Skeletal muscle cell (primary cell): ENCODE measurements around the gene CAV1.
"Not testable (repeated sequence)": the region's sequence is repeated elsewhere in the genome, so short reads cannot be mapped to it uniquely, and the experiment has no call there.

ENCODE experiments used
- DNase-seq: peaks from one replicate; pipeline ENCODE4 v3.0.0-alpha.2; 2010; ENCODE audit warnings: low read depth
- H3K4me3 ChIP-seq: 2 replicates; pipeline ENCODE4 v1.5.1; 2011; ENCODE audit warnings: low read depth, mild to moderate bottlenecking, control low read depth, low read length, moderate library complexity

Gene CAV1

DNA sequence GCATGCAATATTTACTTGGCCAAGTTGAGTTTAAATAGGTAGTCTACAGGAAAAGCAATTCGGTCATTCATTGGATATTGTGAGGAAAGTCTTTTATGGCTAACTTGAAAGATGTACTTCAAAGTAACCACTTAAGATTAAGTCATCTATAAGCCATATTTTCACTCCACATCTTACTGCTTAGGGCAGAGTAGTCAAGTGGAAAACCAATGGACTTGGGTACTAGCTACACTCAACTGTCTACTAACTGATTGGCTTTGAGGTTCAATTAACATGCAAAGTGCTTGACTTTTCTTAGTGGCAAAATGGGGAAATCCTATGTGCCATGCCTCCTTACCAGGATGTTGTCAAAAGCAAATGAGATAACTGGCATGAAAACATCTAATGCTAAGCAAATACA, 51.0 kb downstream of the CAV1 start:
- no peak overlapping the region for H3K4me3 ChIP-seq
- DNase-seq = no peak

DNA sequence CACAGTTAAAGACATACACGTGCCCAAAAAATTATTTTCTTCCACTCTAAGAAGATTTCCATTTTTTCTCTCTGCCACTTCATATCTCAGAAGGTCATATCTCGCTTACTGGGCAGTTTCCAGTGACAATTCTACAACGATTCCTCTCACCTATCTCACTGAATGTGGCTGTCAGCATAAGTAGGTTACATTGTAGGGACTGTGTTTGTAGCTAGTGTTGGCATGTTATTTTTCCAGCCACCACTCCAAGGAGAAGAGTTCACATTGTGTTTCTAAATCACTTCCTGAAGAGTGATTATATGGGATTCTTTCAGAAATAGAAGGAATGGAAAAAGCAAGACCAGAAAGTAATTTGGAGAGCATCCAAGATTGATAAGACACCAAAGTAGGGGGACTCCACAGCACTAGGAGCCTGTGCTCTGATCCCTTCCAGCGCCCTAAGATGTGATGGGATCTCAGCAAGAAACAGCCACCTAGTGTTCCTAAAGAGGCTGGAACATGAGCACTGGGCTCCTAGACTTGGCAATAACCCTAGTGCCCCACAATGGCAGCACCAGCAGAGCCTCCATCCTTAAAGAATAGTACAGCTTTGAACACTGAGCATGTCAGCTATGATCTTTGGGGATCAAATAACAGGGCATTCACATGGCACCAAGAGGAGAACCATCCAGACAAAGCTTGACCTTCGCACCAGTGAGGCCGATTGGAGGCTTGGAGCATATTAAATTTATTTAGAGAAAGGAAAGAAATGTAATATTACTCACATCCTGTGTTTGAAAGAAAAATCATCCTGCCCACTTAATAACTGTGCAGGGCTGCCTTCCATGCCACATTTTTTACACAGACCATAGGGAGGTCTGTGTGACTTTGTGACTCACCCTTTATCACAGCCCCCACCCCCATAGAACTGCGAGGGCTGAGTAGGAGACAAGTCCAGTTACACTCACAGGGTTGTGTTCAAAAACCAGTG, 51.8 kb downstream of the CAV1 start:
- peak; percentile 89 for DNase-seq
- H3K4me3 ChIP-seq = no peak overlapping the region

DNA sequence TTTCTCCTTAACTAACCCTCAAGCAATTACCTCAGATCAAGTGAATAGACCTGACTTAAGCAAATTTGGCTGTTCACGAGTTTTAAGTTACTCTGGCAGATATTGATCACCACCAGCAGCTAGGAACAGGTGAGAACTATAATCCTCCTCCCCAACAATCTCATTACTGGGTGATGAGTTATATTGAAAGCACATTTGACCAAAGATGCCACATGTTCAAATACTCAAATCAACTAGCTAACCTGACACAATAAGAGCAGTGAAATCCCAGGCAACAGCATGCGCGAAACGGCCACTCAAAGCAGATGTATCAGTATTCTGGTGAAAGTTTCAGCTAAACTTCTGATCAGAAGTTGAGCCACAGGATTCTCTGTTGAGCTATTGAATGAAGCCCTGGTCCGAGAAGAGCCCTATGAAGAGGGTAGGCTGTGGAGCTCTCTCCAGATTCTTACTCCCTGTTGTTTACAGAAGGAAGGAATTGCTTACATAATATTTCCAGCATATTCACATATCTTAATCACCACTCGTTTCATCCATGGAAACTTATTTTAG, 52.6 kb downstream of the CAV1 start:
- no peak for DNase-seq
- no peak overlapping the region for H3K4me3 ChIP-seq

DNA sequence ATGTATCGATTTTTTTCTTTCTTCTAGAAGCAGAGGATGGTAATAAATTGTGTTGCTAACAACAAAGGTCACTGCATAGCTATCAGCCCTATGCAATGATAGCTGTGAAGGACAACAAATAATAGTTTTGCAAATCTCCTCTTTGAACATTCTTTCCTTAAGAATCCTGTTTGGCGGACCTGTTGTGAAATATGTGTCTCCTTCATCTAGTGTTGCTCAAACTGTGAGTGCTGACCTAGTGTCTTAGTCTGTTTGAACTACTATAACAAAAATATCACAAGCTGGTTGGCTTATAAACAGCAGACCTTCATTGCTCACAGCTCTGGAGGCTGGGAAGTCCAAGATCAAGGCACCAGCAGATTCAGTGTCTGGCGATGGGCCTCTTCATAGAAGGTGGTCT, 53.7 kb downstream of the CAV1 start:
- no peak for DNase-seq

DNA sequence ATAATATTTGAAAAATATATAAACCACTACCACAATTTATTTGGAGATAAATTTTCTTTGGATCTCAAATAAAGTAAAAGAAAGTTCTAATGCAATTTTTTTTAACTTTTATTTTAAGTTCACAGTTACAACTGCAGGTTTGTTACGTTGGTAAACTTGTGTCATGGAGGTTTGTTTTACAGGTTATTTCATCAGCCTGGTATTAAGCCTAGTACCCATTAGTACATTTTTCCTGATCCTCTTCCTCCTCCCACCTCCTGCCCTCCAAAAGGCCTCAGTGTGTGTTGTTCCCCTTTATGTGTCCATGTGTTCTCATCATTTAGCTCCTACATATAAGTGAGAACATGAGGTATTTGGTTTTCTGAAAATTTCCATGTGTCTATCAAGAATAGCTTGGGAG, 54.5 kb downstream of the CAV1 start:
- DNase-seq = no peak
- H3K4me3 ChIP-seq = no peak overlapping the region

More for the DNA sequence above, 53.7 kb downstream of the CAV1 start:
- no peak overlapping the region for H3K4me3 ChIP-seq

DNA sequence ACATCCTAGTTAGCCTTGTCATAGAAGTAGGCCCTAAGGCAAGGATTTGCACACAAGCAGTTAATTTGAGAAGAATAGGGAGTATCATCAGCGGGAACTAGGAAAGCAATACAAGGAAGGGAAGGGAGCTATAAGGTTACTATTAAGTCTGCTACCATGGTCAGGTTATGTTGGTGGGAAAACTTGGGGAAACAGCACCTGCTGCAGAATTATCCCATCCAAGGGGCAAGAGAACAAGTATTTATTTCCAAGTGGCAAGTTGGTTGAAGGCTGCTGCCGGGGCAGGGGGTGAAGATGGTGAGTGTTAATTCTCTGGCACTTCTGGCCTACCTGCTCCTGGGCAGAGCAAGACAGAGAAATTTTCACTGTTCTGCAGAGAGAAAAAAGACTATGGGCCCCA, 55.0 kb downstream of the CAV1 start:
- no peak overlapping the region for H3K4me3 ChIP-seq
- no peak for DNase-seq

DNA sequence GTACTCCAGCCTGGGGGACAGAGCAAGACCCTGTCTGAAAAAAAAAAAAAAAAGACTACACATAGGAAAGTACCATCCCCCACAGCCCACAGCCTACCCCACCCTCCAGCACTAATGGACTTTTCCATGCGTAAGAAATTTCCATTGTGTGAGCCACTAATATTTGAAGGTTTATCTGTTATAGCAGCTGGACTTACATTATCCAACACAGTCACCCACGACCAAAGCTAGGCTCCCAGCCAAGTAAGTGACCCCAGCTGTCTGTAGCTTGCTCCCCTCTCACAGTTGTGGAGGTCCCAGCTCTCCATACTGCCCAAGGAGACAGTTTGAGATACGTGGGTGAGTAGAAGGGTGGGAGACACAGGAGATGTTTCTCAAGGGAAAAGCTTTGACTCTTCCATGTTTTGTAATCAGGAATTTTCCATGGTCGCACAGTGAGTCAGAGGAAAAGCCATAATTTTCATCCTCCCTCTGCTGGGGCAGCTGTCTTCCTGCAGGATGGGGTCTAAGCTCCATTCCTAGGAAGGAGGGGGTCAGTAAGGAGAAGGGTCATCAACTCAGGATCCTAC, 57.4 kb downstream of the CAV1 start:
- no peak overlapping the region for H3K4me3 ChIP-seq
- DNase-seq = peak; percentile 55

DNA sequence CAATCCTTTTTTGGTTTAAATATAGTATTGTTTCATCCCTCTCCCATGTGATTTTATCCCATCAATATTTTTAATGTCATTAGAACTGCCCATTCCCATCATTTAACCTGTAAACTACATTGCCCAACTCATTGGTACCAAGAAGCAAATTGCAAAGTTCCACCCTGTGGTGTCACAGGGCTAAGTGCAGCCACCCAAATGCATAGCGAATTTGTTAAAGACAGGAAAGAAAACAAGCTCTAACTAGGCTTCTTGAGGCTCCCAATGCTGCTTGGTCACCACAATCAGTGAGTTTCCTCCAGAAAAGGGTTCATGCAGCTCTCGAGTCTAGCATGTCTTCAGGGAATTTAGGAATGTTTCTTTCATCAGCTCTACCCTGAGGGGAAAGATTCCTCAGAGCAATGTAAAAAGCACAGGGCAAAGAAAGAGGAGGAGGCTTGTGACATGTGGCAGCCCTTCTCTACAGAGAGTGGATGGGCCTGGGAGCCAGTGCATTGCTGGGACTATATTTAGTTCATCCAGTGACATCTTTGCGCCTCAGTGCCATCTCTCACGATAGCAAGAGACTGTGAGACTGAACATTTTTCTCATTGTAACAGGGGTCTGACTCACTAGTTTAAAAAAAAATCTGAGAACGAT, 58.1 kb downstream of the CAV1 start:
- no peak overlapping the region for H3K4me3 ChIP-seq
- peak; percentile 72 for DNase-seq

DNA sequence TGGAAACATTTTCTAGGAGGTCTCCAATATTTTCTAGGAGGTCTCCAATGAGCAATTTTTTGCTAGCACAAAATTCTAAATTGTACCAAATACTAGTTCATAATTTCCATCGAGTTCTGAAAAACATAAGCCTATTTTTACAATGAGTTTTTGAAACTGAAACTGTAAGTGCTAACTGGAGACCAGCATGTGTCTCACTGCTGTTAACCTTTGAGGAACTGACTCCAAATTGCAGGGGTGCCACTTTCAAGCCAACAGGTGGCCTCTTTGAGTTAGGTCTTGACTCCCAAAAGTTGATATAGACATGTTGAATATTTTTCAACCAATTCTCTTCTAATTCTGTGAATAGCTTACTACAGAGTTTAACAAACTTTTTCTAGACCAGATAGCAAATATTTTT, 58.8 kb downstream of the CAV1 start:
- H3K4me3 ChIP-seq = no peak overlapping the region
- DNase-seq = no peak

DNA sequence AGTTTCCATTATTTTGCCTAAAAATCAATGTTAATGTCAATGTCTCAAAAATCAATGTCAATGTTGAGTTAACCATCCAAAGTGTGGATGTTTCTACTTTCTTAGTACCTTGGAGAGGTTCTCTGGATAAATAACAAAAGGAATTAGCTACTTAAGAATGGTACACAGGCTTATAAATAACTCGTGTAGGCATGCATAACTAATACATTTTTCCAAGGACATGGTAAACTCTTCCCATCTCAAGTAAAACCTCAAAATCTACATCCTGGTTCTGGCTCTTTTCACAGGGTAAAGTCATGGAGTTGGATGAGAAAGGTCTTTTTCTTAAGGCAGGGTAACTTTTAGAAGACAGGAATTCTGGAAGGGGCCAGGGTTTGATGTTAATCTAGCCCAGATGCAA, 59.9 kb downstream of the CAV1 start:
- H3K4me3 ChIP-seq = no peak overlapping the region
- DNase-seq = no peak

DNA sequence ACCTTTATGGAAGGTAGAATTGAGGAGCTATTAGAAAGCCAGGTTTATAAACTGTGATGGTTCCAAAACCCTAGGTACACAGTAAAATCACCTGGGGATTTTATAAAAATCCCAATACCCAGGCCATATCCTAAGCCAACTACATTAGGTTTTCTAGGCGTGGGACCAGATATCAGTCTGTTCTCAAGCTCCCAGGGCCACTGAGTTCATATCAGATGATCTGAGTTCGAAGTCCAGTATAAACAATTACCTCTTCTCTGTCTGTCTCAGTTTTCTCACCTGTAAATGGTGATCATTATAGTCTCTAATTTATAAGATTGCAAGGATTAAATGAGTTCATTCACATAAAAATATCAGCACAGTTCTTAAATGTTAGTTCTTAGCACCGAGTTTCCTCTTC, 60.6 kb downstream of the CAV1 start:
- no peak overlapping the region for H3K4me3 ChIP-seq
- no peak for DNase-seq

DNA sequence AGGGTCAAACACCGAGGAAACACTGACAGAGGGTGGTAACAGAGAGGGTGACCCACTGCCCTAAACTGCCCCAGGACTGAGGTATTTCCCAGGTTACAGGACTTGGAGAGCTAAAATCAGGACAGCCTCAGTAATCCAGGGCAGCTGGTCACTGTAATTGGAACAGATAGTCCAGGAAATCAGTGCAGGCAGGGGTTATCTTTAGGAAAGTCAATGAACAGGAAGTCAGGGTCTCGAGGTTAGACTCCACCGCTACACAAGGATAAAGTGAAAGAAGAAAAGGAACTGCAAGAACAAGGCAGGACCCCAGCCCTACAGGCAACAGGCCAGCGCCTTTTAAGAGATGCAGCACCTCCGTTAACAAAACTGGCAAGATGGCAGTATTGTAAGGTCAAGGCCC, 61.1 kb downstream of the CAV1 start:
- DNase-seq = no peak
- H3K4me3 ChIP-seq = no peak overlapping the region

DNA sequence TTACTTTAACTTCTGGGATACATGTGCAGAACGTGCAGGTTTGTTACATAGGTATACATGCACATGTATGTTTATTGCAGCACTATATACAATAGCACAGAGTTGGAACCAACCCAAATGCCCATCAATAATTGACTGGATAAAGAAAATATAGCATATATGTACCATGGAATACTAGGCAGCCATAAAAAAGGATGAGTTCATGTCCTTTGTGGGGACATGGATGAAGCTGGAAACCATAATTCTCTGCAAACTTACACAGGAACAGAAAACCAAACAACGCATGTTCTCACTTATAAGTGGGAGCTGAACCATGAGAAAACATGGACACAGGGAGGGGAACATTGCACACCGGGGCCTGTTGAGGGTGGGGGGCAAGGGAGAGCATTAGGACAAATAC, 62.4 kb downstream of the CAV1 start:
- DNase-seq, H3K4me3 ChIP-seq: not testable (repeated sequence)

DNA sequence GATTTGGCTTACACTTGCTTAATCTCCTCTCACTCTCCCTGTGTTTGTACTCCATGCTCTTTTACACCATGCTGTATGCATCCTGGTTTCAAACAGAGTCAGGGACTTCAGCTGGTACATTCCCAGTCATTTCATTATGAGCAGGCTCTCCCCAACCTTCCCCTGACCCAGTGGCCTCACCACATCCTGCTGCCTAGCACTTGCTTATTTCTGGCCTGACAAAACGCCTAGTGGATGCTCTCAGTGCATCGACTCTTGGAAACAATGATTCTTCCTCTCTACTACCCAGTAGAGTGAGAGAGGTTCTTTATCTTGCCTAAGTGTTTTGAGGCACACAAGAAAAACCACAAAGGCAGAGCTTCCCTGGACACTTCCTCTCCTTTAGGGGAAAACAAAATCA, 63.4 kb downstream of the CAV1 start:
- H3K4me3 ChIP-seq = no peak overlapping the region
- DNase-seq = peak; percentile 64

DNA sequence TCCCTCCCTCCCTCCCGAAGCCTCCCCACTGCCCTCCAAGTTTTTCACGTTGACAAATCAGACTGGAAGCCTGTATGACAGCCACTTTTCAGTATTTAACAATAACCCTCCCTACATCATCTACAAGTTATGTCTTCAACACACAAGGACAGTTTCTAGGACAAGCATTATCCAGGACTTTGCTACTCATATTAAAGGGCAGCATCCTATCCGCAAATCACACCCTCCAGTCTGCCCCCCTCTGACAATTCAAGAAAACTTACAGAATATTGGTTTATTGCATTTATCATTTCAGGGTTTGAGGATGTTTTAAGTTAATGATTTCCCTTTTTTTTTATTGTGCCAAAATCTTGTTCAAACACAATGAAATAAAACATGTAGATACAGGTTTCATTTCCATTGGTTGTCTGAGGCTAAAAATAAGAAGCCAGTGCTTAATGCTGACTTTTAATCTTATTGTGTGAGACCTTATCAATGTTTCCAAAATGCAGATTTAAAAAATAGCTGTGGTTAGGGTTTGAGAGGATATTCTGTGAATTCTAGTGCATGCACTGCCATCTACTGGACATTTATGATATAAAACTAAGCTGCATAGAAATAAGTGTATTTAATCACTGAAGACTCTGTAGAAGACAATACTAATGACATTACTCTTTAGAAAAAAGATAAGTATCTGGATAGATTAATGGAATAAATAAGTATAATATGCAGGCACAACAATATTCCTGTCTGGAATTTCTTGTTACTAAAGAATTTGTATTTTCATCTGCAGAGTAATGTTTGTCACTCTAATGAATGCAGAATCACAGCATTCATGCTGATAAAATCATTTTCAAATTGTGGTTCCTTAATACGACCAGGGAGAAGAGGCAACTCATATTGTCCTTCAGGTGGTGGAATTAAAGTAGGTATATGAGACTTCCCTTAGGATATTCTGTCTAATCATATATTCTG, 64.1 kb downstream of the CAV1 start:
- no peak for DNase-seq
- H3K4me3 ChIP-seq = no peak overlapping the region

DNA sequence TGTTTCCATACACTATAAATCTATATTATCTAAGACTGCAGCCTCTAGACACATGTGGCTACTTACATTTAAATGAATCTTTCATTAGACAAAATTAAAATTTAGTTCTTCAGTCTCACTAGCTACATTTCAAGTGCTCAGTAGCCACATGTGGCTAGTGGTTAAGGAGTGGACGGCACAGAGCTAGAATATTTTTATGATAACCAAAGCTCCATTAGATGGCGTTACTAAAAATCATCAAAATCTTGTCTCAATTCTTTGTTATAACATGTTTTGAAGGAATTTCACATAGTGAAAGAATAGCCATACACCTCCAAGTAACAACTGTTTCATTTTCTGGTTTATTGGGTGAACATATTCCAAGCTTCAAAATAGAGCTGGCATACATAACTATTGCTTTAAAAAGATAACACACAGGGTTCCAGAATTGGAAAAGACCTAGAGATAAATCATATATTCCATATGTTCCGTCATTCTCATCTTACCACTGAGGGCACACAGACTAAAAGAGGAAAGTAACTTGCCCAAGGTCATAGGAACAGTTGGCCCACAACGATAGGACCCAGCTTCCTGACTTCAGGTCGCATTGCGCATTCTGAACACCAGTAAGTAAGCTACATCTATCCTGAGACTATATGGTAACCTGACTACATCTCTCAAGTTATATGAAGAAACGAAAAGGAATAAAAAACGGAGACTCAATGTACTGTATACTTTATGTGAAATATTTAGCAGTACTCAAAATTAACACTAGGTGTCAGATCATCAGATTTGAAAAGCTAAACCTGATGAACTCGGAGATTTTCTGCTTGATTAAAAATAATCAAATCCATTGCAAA, 66.6 kb downstream of the CAV1 start:
- H3K4me3 ChIP-seq = no peak overlapping the region
- DNase-seq = no peak

DNA sequence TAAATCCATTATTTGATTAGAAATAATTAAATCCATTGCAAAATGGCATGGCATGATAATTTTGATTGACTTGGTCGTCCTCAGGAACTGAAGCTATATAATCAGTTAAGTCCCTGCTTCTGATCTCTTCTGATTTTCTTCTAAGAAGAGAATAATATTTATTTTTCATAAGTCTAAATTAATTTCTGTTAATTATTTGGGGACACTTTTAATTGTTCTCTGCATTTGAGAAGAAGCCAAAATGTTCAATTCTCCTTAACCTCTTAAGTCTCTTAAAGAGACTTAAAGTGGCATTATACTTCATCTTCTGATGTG, 67.2 kb downstream of the CAV1 start:
- DNase-seq = no peak
- no peak overlapping the region for H3K4me3 ChIP-seq

DNA sequence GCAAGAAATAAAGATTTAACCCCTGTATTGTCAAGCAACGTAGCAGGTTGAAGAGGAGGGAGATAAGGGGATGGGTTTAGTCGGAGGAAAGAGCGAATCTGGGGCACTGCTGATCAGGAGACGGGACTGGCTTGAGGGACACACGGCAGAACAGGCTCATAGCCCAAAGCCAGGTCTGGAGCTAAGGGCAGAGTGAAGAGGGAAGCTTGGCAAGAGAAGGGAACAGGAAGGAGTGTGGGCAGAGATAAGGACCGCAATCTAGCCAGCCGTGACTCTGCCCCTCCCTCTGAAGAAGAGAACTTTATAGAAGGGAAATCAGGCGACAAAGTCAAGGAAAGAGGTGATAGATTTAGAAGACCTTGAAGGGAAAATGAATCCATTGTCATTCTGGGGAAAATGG, 67.6 kb downstream of the CAV1 start:
- H3K4me3 ChIP-seq = no peak overlapping the region
- DNase-seq = no peak
